Cardiac muscle cell (in vitro differentiated cells and primary cell): ENCODE data around the gene FGGY. TPM values are rescaled to one million over a fixed set of nuclear protein-coding genes. Genes with fewer than 3 reads are reported as not detected.
"Not testable (repeated sequence)": the region's sequence is repeated elsewhere in the genome, so short reads cannot be mapped to it uniquely, and the experiment has no call there.

Experiments used
- DNase-seq, 2 donors: peaks; one replicate each; pipeline versions ENCODE4 v3.0.0 to v3.0.0-alpha.2; 2010 to 2017; ENCODE audit warnings: low read depth in 1 of 2, low spot score in 1 of 2
- H3K27ac ChIP-seq: fragments of 200-600 bp; sonication (generic); 2 replicates; pipeline ENCODE4 v1.5.1; 2016
- H3K27me3 ChIP-seq: fragments of 200-600 bp; sonication (generic); 2 replicates; pipeline ENCODE4 v1.6.0; 2016; ENCODE audit warnings: control low read depth
- H3K36me3 ChIP-seq: fragments of 200-600 bp; sonication (generic); 2 replicates; pipeline ENCODE4 v1.5.1; 2016; ENCODE audit warnings: control low read depth
- H3K4me1 ChIP-seq: fragments of 200-600 bp; sonication (generic); 2 replicates; pipeline ENCODE4 v1.8.1; 2017; ENCODE audit warnings: low read depth, mild to moderate bottlenecking, mixed run types
- H3K4me3 ChIP-seq: fragments of 200-600 bp; sonication (generic); 2 replicates; pipeline ENCODE4 v1.5.1; 2016; ENCODE audit warnings: mild to moderate bottlenecking
- H3K9me3 ChIP-seq: fragments of 200-600 bp; sonication (generic); 2 replicates; pipeline ENCODE4 v1.5.1; 2017; ENCODE audit warnings: low read depth, mild to moderate bottlenecking, control low read depth
- polyA plus RNA-seq: library from polyadenylated mRNA; unstranded; fragments of >200 nt; fragmentation: Nextera tagmentation; extraction: Ambion mirVana; gene quantifications from 2 replicates; pipeline ENCODE4 v1.2.1, GENCODE V29; 2016
- total RNA-seq: library from RNA; depleted of rRNA; stranded (reverse); fragments of >200 nt; gene quantifications from 2 replicates; pipeline ENCODE4 v1.2.3, GENCODE V29; 2016
- TF ChIP-seq, protein P1 (sequence below): IDR thresholded peaks from 2 replicates; pipeline ENCODE4 v1.5.1; 2012; ENCODE audit warnings: low read depth, mild to moderate bottlenecking, low read length

Gene FGGY, protein sequence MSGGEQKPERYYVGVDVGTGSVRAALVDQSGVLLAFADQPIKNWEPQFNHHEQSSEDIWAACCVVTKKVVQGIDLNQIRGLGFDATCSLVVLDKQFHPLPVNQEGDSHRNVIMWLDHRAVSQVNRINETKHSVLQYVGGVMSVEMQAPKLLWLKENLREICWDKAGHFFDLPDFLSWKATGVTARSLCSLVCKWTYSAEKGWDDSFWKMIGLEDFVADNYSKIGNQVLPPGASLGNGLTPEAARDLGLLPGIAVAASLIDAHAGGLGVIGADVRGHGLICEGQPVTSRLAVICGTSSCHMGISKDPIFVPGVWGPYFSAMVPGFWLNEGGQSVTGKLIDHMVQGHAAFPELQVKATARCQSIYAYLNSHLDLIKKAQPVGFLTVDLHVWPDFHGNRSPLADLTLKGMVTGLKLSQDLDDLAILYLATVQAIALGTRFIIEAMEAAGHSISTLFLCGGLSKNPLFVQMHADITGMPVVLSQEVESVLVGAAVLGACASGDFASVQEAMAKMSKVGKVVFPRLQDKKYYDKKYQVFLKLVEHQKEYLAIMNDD
- 5.6 and 14.5 TPM in 2 replicates for total RNA-seq
- 9.8 and 15.0 TPM in 2 replicates for polyA plus RNA-seq

DNA sequence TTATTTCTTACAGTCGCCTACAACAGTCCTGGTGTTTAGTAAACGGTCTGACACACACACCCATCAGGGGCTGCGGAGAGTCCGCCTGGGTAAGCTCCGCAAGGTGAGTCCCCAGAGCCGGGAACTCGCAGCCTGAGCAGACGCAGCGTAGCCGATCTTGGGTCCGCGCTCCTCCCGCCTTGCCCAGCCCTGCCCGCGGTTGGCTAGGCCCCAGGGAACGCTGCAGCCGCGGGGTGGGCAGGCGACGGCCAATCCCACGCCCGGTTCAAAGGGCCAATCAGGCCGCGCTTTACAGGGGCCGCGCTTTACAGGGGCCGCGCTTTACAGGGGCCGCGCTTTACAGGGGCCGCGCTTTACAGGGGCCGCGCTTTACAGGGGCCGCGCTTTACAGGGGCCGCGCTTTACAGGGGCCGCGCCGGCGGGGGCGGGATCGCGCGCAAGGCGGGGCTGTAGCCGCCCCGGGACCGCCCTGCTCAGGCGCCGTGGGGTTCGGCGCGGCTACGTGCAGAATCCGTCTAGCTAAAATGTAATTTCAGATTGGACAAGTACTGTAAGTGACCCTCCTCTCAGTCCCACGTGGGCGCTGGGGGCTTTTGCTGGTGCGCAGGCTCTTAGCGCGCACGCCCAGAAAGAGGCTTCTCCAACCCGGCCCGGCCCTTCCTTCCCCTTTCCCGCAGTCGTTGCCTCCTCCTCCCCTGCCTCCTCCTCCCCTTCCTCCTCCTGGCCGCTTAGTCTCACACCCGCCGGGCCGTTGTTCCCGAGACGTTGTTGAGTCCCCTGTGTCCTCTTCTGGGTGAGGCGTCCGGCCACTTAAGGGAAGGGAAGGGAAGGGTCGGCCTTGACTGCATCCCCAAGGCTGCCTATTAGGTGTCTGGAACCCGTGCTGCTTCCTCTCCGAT is at the start of gene FGGY:
Gene FGGY, plus strand, starts transcription at position 737 of the 899 bp plus-strand sequence. CDS start 24,456 bp downstream, outside the sequence.
- Histone ChIP-seq H3K27ac (peak within 1 kb of the TSS; percentile 91), H3K27me3 (no peaks in the 10 kb centered on the region)
- TF ChIP-seq, protein P1, sequence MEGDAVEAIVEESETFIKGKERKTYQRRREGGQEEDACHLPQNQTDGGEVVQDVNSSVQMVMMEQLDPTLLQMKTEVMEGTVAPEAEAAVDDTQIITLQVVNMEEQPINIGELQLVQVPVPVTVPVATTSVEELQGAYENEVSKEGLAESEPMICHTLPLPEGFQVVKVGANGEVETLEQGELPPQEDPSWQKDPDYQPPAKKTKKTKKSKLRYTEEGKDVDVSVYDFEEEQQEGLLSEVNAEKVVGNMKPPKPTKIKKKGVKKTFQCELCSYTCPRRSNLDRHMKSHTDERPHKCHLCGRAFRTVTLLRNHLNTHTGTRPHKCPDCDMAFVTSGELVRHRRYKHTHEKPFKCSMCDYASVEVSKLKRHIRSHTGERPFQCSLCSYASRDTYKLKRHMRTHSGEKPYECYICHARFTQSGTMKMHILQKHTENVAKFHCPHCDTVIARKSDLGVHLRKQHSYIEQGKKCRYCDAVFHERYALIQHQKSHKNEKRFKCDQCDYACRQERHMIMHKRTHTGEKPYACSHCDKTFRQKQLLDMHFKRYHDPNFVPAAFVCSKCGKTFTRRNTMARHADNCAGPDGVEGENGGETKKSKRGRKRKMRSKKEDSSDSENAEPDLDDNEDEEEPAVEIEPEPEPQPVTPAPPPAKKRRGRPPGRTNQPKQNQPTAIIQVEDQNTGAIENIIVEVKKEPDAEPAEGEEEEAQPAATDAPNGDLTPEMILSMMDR, result no peak

DNA sequence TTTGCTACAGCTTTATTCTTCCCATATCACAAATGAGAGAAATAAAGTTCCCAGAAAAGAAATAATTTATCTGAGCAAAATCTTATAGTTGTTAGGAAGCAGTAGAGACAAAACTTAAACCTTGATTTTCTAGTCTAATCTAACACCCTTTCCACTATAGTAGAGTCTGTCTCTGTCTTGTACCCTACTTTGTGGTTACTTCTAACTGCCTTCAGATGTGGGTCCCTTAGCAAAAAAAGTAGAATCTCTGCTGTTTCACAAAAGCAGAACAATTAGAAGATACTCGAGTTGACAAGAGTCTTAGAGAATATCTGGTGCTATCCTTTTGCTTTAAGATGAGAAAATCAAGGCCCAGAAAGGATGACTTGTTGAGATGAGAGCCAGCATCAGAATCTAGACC is 48.1 kb upstream of the FGGY start:
- Histone ChIP-seq H3K27ac (no peak overlapping the region), H3K36me3 (no peaks in the 10 kb centered on the region), H3K4me3 (no peak overlapping the region), H3K27me3 (no peaks in the 10 kb centered on the region), H3K4me1 (no peaks in the 10 kb centered on the region), H3K9me3 (no peaks in the 10 kb centered on the region)
- TF ChIP-seq, protein P1, result no peak
- no peak for DNase-seq

More for the DNA sequence above, at the start of gene FGGY:
- peak within 1 kb of the TSS; percentile 39 for H3K4me3 ChIP-seq
- no peaks in the 10 kb centered on the region for H3K9me3 ChIP-seq
- H3K36me3 ChIP-seq, result no peaks in the 10 kb centered on the region
- peak; percentile 97 to 99 for DNase-seq
- no peaks in the 10 kb centered on the region for H3K4me1 ChIP-seq

DNA sequence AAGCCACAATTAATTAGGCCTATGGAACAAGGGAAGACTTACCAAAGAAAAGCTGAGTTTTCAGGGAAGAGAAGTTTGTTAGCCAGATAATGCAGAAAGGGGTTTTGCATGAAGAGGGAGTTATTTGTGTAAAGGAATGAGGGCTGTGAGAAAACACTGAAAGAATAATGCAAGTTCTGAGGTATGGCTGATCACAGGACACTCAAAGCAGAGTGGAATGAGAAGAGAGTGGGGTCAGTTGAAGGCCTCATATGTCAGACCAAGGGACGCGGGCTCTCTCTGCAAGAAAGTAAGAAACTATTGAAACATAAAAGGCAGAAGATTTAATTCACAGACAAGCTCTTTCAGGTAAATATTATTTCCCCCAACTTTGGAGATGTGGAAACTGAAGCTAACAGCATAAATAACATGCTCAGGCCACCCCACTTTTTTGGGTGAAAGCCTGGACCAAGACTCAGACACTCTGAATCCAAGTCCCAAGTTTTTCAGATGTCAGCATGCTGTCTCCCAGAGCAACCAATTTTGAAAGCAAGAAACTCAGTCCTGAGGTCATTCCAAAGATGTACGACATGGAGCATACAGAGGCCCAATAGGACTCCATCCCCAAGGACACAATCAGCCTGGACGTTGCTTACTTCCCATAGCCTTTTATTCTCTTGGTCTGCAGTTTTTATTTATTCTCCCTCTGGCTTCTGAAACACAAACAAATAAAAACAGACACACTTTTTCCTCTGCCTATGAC is 47.3 kb upstream of the FGGY start:
- no peak for DNase-seq
- Histone ChIP-seq H3K4me1 (no peaks in the 10 kb centered on the region), H3K27me3 (no peaks in the 10 kb centered on the region), H3K36me3 (no peaks in the 10 kb centered on the region), H3K27ac (no peak overlapping the region), H3K9me3 (no peaks in the 10 kb centered on the region), H3K4me3 (no peak overlapping the region)
- TF ChIP-seq, protein P1, result no peak

DNA sequence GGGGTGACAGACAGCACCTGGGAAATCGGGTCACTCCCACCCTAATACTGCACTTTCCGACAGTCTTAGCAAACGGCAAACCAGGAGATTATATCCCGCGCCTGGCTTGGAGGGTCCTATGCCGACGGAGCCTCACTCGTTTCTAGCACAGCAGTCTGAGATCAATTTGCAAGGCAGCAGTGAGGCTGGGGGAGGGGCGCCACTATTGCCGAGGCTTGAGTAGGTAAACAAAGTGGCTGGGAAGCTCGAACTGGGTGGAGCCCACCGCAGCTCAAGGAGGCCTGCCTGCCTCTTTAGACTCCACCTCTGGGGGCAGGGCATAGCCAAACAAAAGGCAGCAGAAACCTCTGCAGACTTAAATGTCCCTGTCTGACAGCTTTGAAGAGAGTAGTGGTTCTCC is 45.8 kb upstream of the FGGY start:
- not testable (repeated sequence) for H3K4me1 ChIP-seq, H3K27ac ChIP-seq, H3K36me3 ChIP-seq, DNase-seq, H3K27me3 ChIP-seq, H3K9me3 ChIP-seq, H3K4me3 ChIP-seq

DNA sequence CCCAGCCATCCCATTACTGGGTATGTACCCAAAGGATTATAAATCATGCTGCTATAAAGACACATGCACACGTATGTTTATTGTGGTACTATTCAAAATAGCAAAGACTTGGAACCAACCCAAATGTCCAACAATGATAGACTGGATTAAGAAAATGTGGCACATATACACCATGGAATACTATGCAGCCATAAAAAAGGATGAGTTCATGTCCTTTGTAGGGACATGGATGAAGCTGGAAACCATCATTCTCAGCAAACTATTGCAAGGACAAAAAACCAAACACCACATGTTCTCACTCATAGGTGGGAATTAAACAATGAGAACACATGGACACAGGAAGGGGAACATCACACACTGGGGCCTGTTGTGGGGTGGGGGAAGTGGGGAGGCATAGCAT is 40.5 kb upstream of the FGGY start:
- H3K4me1 ChIP-seq, H3K9me3 ChIP-seq, H3K27ac ChIP-seq, H3K36me3 ChIP-seq, H3K27me3 ChIP-seq, DNase-seq, H3K4me3 ChIP-seq: not testable (repeated sequence)

DNA sequence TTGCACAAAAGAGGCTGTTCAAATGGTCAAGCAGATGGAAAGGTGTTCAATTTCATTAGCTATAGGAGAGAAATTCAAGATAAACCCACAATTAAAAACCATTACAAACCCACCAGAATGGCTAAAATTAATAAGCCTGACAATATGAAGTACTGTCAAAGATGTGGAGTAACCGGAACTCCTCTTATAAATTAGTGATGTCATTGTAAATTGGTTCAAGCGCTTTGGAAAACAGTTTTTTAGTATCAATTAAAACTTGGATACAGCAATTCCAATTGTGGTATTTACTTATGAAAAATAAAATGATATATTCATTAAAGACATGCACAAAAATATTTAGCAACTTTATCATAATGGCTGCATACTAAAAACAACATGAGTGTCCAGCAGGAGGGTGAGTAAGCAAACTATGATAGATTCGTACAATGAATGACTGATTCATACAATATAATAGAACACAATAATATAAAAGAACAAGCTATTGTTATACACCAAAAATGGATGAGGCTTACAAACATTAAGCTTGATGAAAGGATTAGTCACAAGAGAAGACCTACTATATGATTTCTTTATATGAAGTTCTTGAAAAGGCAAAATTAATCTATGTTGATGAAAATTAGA is 38.4 kb upstream of the FGGY start:
- no peak overlapping the region for H3K4me3 ChIP-seq
- TF ChIP-seq, protein P1, result no peak
- no peak for DNase-seq
- no peaks in the 10 kb centered on the region for H3K4me1 ChIP-seq
- H3K36me3 ChIP-seq, result no peaks in the 10 kb centered on the region
- H3K27me3 ChIP-seq, result no peaks in the 10 kb centered on the region
- H3K27ac ChIP-seq, result no peak overlapping the region
- H3K9me3 ChIP-seq, result no peaks in the 10 kb centered on the region
